HG02852 (cell line): Measurements from ENCODE around the gene PDLIM1.
A peak's percentile ranks its signal among the peaks of the same experiment; 100 is the strongest.

ENCODE experiments used
- ATAC-seq: cut with Tn5 transposase; IDR thresholded peaks from one replicate; pipeline ENCODE4 v1.9.1; 2021; ENCODE audit warnings: mild to moderate bottlenecking, moderate library complexity; ENCODE audit not compliant: unreplicated experiment

Gene PDLIM1

GRCh38 chr10:95265572-95265971 is 25.2 kb downstream of the PDLIM1 start:
- no peak for ATAC-seq

- ATAC-seq, result no peak
These were observed 26.4 kb downstream of the PDLIM1 start for GRCh38 chr10:95264227-95265051.

- ATAC-seq, result no peak
These were observed 27.0 kb downstream of the PDLIM1 start for GRCh38 chr10:95263864-95264226.

GRCh38 chr10:95262763-95263518 is 27.9 kb downstream of the PDLIM1 start:
- no peak for ATAC-seq

- no peak for ATAC-seq
These were observed 28.9 kb downstream of the PDLIM1 start for GRCh38 chr10:95261926-95262325.

GRCh38 chr10:95260909-95261552 is 29.8 kb downstream of the PDLIM1 start:
- ATAC-seq, result no peak

- peak; percentile 78 for ATAC-seq
These were observed 30.4 kb downstream of the PDLIM1 start for GRCh38 chr10:95260397-95260881.

GRCh38 chr10:95257849-95258248 is 33.0 kb downstream of the PDLIM1 start:
- ATAC-seq, result no peak

- ATAC-seq, result no peak
These were observed 34.5 kb downstream of the PDLIM1 start for GRCh38 chr10:95256268-95256667.

- ATAC-seq, result no peak
These were observed 36.2 kb downstream of the PDLIM1 start for GRCh38 chr10:95254629-95255028.

GRCh38 chr10:95253686-95254085 is 37.1 kb downstream of the PDLIM1 start:
- no peak for ATAC-seq

GRCh38 chr10:95253007-95253406 is 37.8 kb downstream of the PDLIM1 start:
- ATAC-seq, result no peak

- ATAC-seq, result no peak
These were observed 39.9 kb downstream of the PDLIM1 start for GRCh38 chr10:95250856-95251255.

- ATAC-seq, result no peak
These were observed 41.3 kb downstream of the PDLIM1 start for GRCh38 chr10:95249467-95249866.

GRCh38 chr10:95248989-95249388 is 41.8 kb downstream of the PDLIM1 start:
- no peak for ATAC-seq

GRCh38 chr10:95247881-95248583 is 42.8 kb downstream of the PDLIM1 start:
- no peak for ATAC-seq

- no peak for ATAC-seq
These were observed 43.5 kb downstream of the PDLIM1 start for GRCh38 chr10:95247200-95247880.

GRCh38 chr10:95246582-95247051 is 44.2 kb downstream of the PDLIM1 start:
- ATAC-seq, result peak; percentile 29

- peak; percentile 84 for ATAC-seq
These were observed 45.3 kb downstream of the PDLIM1 start for GRCh38 chr10:95245425-95246055.

GRCh38 chr10:95244152-95244551 is 46.7 kb downstream of the PDLIM1 start:
- ATAC-seq, result no peak
